Kidney (tissue), 14 donors: ENCODE results near the gene CCDC87. TPM values are rescaled to one million over a fixed set of nuclear protein-coding genes. Genes with fewer than 3 reads are reported as not detected.

Source experiments
- DNase-seq, 5 donors: peaks; one replicate each; pipeline ENCODE4 v3.0.0-alpha.2; 2013 to 2020
- FAIRE-seq: peaks from 2 replicates; lab custom pipeline; 2012; peaks lifted over from hg19 to GRCh38; lab: Jason Lieb, UNC
- H3K27ac ChIP-seq, 2 donors: one replicate each; pipeline ENCODE4 v1.7.0; 2013; ENCODE audit warnings: low read depth in 2 of 2, low read length in 2 of 2, inconsistent platforms in 1 of 2
- H3K27me3 ChIP-seq: one replicate; pipeline ENCODE4 v1.7.1; 2013; ENCODE audit warnings: low read length, inconsistent platforms; ENCODE audit not compliant: control insufficient read depth, insufficient read depth
- H3K36me3 ChIP-seq, 3 donors: one replicate each; pipeline versions ENCODE4 v1.7.0 to v1.7.1; 2013; ENCODE audit warnings: low read length in 3 of 3, control low read depth in 1 of 3, inconsistent platforms in 1 of 3; ENCODE audit not compliant: insufficient read depth in 3 of 3, control insufficient read depth in 2 of 3
- H3K4me1 ChIP-seq, 3 donors: one replicate each; pipeline versions ENCODE4 v1.7.0 to v1.7.1; 2013; ENCODE audit warnings: low read length in 3 of 3, inconsistent platforms in 1 of 3, low read depth in 1 of 3; ENCODE audit not compliant: control insufficient read depth in 2 of 3, insufficient read depth in 2 of 3
- H3K4me3 ChIP-seq, 3 donors: one replicate each; pipeline versions ENCODE4 v1.7.0 to v1.8.1; 2013; ENCODE audit warnings: low read length in 3 of 3, control low read depth in 1 of 3, inconsistent platforms in 1 of 3
- H3K9ac ChIP-seq, 3 donors: one replicate each; pipeline versions ENCODE4 v1.7.0 to v1.7.1; 2013; ENCODE audit warnings: low read length in 3 of 3, control low read depth in 1 of 3, inconsistent platforms in 1 of 3
- H3K9me3 ChIP-seq, 3 donors: one replicate each; pipeline versions ENCODE4 v1.7.0 to v1.7.1; 2013; ENCODE audit warnings: low read length in 3 of 3, control low read depth in 1 of 3, inconsistent platforms in 1 of 3; ENCODE audit not compliant: control insufficient read depth in 2 of 3, insufficient read depth in 1 of 3
- CTCF ChIP-seq: IDR thresholded peaks from 3 replicates; pipeline ENCODE4 v1.5.1; 2012; ENCODE audit warnings: mild to moderate bottlenecking, moderate library complexity, borderline replicate concordance; ENCODE audit not compliant: insufficient read depth; ENCODE audit errors: extremely low read depth
- intact Hi-C: fragments of 100-400 bp; cut with DNase I; formaldehyde crosslinking; loops from one replicate; pipeline ENCODE4 v1.11.1; 2022
- polyA plus RNA-seq: library from polyadenylated mRNA; stranded (reverse); fragments of 350-450 nt; fragmentation: Illumina TruSeq; extraction: RNeasy Lipid Tissue Mini Kit (QIAGEN cat#74804); gene quantifications from one replicate; pipeline ENCODE4 v1.2.3, GENCODE V29; 2014; ENCODE audit warnings: low read depth, low replicate concordance; ENCODE audit not compliant: insufficient read depth
- total RNA-seq: library from RNA; stranded (reverse); fragmentation: NEBNext Ultra II Directional; extraction: Animal tissue kit (Norgen Biotek cat#: 25700); gene quantifications from one replicate; pipeline ENCODE4 v1.2.1, GENCODE V29; 2021
- donor health status: control.
- donor health status: control.
- donor health status: control.
- donor health status: control.
- donor health status: control.
- donor health status: DM: yes; HTN: yes; CAD: no.
- donor health status: Normal renal cell carcinoma (clear cell type).

The CCDC87 gene
- total and polyA plus RNA-seq, 2 donors from 2014 or later: 0.13 to 1.0 TPM

GRCh38 chr11:66570079-66570849 is 22.6 kb downstream of the CCDC87 start:
- no peak for FAIRE-seq
- H3K4me3 ChIP-seq: no peak overlapping the region
- TF ChIP-seq CTCF: no peak
- H3K9ac ChIP-seq: no peak overlapping the region
- H3K27me3 ChIP-seq: no peaks in the 10 kb centered on the region
- intact Hi-C loops: no loop called here
- no peaks in the 10 kb centered on the region for H3K9me3 ChIP-seq
- H3K4me1 ChIP-seq: peaks cover 0 to 10% (median 8%) of the 10 kb centered on the region in 3 donors
- peak in 1 of 5 donors; percentile 2 for DNase-seq
- no peaks in the 10 kb centered on the region for H3K36me3 ChIP-seq
- no peak overlapping the region for H3K27ac ChIP-seq

- no peak for TF ChIP-seq CTCF
- Histone ChIP-seq H3K9me3 (no peaks in the 10 kb centered on the region), H3K36me3 (no peaks in the 10 kb centered on the region), H3K27ac (peak overlapping the region in 1 of 2 donors; percentile 17), H3K4me3 (no peak overlapping the region), H3K4me1 (peaks cover 0 to 10% (median 8%) of the 10 kb centered on the region in 3 donors), H3K27me3 (no peaks in the 10 kb centered on the region), H3K9ac (no peak overlapping the region)
- no peak for FAIRE-seq
- intact Hi-C loops: no loop called here
- DNase-seq: peak in 1 of 5 donors; percentile 17
Observed at GRCh38 chr11:66569076-66569475, 23.8 kb downstream of the CCDC87 start.

GRCh38 chr11:66568124-66568916 is 24.5 kb downstream of the CCDC87 start, which contains the start of gene CTSF:
Gene CTSF (minus strand): TSS chr11:66568606. CDS start chr11:66568486, 120 bp downstream.
- peak within 1 kb of the TSS in 1 of 2 donors; percentile 17 for H3K27ac ChIP-seq
- peak within 1 kb of the TSS; percentile 40 to 57 (median 56) for H3K4me3 ChIP-seq
- intact Hi-C loops: no loop called here
- H3K9ac ChIP-seq: no peak within 1 kb of the TSS
- no peaks in the 10 kb centered on the region for H3K27me3 ChIP-seq
- no peak for FAIRE-seq
- H3K36me3 ChIP-seq: no peaks in the 10 kb centered on the region
- peak; percentile 84 to 94 (median 86) for DNase-seq
- TF ChIP-seq CTCF: no peak
- no peaks in the 10 kb centered on the region for H3K9me3 ChIP-seq
- H3K4me1 ChIP-seq: peaks cover 0 to 10% (median 8%) of the 10 kb centered on the region in 3 donors
